K562 (cell line): ENCODE data around the gene KNG1. TPM values are rescaled to one million over a fixed set of nuclear protein-coding genes. Genes with fewer than 3 reads are reported as not detected.

Experiments
- ARHGAP35 ChIP-seq: fragments of 450-650 bp; IDR thresholded peaks from 2 replicates; pipeline ENCODE4 v1.6.1; 2018; ENCODE audit not compliant: partially characterized antibody
- CEBPG ChIP-seq, 3 experiments: fragments of 200-800 bp in 1 of 3; sonication (Bioruptor generic) in 1 of 3; sonication (generic) in 1 of 3; formaldehyde crosslinking in 1 of 3; IDR thresholded peaks in 2 of 3; conservative IDR thresholded peaks in 1 of 3; 2 replicates each; pipeline versions ENCODE4 v1.6.1 to v1.8.0; 2016 to 2022; ENCODE audit warnings: missing compliant biosample characterization in 2 of 3, missing genetic modification characterization in 2 of 3, mild to moderate bottlenecking in 1 of 3, missing genetic modification reagents in 1 of 3
- ELF1 ChIP-seq: fragments of 200-800 bp; sonication (Bioruptor generic); IDR thresholded peaks from 2 replicates; pipeline ENCODE4 v1.6.1; 2016; ENCODE audit warnings: missing genetic modification characterization, missing compliant biosample characterization
- ERF ChIP-seq: fragments of 450-650 bp; formaldehyde crosslinking; IDR thresholded peaks from 2 replicates; pipeline ENCODE4 v1.4.0; 2020; ENCODE audit warnings: mild to moderate bottlenecking, mixed read lengths
- GTF2A2 ChIP-seq: IDR thresholded peaks from 2 replicates; pipeline ENCODE4 v1.6.1; 2016; ENCODE audit warnings: mild to moderate bottlenecking, missing genetic modification characterization, missing compliant biosample characterization
- IRF2 ChIP-seq: sonication (generic); formaldehyde crosslinking; IDR thresholded peaks from 2 replicates; pipeline ENCODE4 v1.8.1; 2022; ENCODE audit warnings: mild to moderate bottlenecking, missing genetic modification reagents
- KDM1A ChIP-seq, 2 experiments: fragments of 450-650 bp; IDR thresholded peaks; 2 replicates each; pipeline ENCODE4 v1.6.1; 2016; ENCODE audit warnings: mild to moderate bottlenecking in 2 of 2
- MECOM ChIP-seq: fragments of 250-450 bp; sonication (Bioruptor Pico); IDR thresholded peaks from 2 replicates; pipeline ENCODE4 v1.8.0; 2022; ENCODE audit warnings: inconsistent platforms
- MYC ChIP-seq, 2 experiments: fragments of 250-450 bp in 1 of 2; sonication (Bioruptor Pico) in 1 of 2; IDR thresholded peaks; 2 replicates each; pipeline versions ENCODE4 v1.5.1 to v1.6.1; 2012 to 2021; ENCODE audit warnings: low read depth in 2 of 2, borderline replicate concordance in 1 of 2, improper control_type of control experiment in 1 of 2, low read length in 1 of 2, mild to moderate bottlenecking in 1 of 2, moderate library complexity in 1 of 2
- NR1H2 ChIP-seq: sonication (generic); formaldehyde crosslinking; IDR thresholded peaks from 2 replicates; pipeline ENCODE4 v1.4.0; 2020; ENCODE audit warnings: mild to moderate bottlenecking, missing genetic modification reagents
- POLR2G ChIP-seq: fragments of 200-400 bp; formaldehyde crosslinking; IDR thresholded peaks from 2 replicates; pipeline ENCODE4 v1.6.1; 2017; ENCODE audit warnings: low read depth, mild to moderate bottlenecking, antibody characterized with exemption, low read length, moderate library complexity
- SMAD4 ChIP-seq: fragments of 250-450 bp; sonication (Bioruptor Pico); conservative IDR thresholded peaks from 2 replicates; pipeline ENCODE4 v1.8.0; 2021; ENCODE audit warnings: inconsistent platforms, mild to moderate bottlenecking, moderate library complexity
- SMC3 ChIP-seq: conservative IDR thresholded peaks from 2 replicates; pipeline ENCODE4 v1.6.1; 2011; ENCODE audit warnings: low read depth, low read length, improper control_type of control experiment; ENCODE audit not compliant: insufficient read depth
- SUPT5H ChIP-seq: fragments of 450-650 bp; IDR thresholded peaks from 2 replicates; pipeline ENCODE4 v1.6.1; 2016
- TEAD1 ChIP-seq, 2 experiments: fragments of 450-650 bp in 1 of 2; sonication (generic) in 1 of 2; formaldehyde crosslinking; IDR thresholded peaks; 2 replicates each; pipeline versions ENCODE4 v1.4.0 to v1.8.0; 2020 to 2022; ENCODE audit warnings: mild to moderate bottlenecking in 2 of 2, missing genetic modification reagents in 1 of 2
- TRIM24 ChIP-seq, 2 experiments: fragments of 450-650 bp; IDR thresholded peaks; 2 replicates each; pipeline ENCODE4 v1.6.1; 2016
- ZFP36 ChIP-seq: fragments of 150-350 bp; IDR thresholded peaks from 2 replicates; pipeline ENCODE4 v1.6.1; 2018; ENCODE audit warnings: low read length, low read depth; ENCODE audit not compliant: partially characterized antibody
- ZNF23 ChIP-seq: fragments of 250-450 bp; sonication (Bioruptor Pico); IDR thresholded peaks from 2 replicates; pipeline ENCODE4 v1.4.0; 2020; ENCODE audit warnings: mild to moderate bottlenecking
- ZNF436 ChIP-seq: fragments of 250-450, 450-650 bp; sonication (Bioruptor Pico); formaldehyde crosslinking; IDR thresholded peaks from 2 replicates; pipeline ENCODE4 v1.7.0; 2020; ENCODE audit warnings: mild to moderate bottlenecking
- ZNF444 ChIP-seq: fragments of 250-450 bp; sonication (Bioruptor Pico); IDR thresholded peaks from 2 replicates; pipeline ENCODE4 v1.4.0; 2020; ENCODE audit warnings: mild to moderate bottlenecking, moderate library complexity
- ZNF584 ChIP-seq: fragments of 200-800 bp; sonication (Bioruptor generic); IDR thresholded peaks from 2 replicates; pipeline ENCODE4 v1.6.1; 2016; ENCODE audit warnings: low read depth, mild to moderate bottlenecking, missing genetic modification characterization, missing compliant biosample characterization
- ZNF695 ChIP-seq: fragments of 450-650 bp; formaldehyde crosslinking; IDR thresholded peaks from 2 replicates; pipeline ENCODE4 v1.4.0; 2020; ENCODE audit warnings: mild to moderate bottlenecking, moderate library complexity
- polyA plus RNA-seq, 8 experiments: library from polyadenylated mRNA; depleted of rRNA in 4 of 8; stranded (reverse) in 5 of 8; unstranded in 3 of 8; fragments of >200 nt; fragmentation: Nextera tagmentation in 2 of 8; fragmentation: Illumina TruSeq in 1 of 8; extraction: Ambion mirVana in 2 of 8; extraction: Trizol in 1 of 8; gene quantifications; 2 replicates each; pipeline versions ENCODE4 v1.2.1 to v1.2.3, GENCODE V29; 2011 to 2014; ENCODE audit warnings: inconsistent platforms in 1 of 8, missing spikeins in 1 of 8
- total RNA-seq, 7 experiments: library from RNA; depleted of rRNA in 6 of 7; stranded (reverse); fragments of >200 nt in 6 of 7; fragmentation: Illumina TruSeq in 2 of 7; extraction: Trizol in 2 of 7; gene quantifications; 2 replicates each; pipeline versions ENCODE4 v1.2.1 to v1.2.3, GENCODE V29; 2011 to 2021; ENCODE audit warnings: low replicate concordance in 1 of 7
- TF ChIP-seq, protein P1 (sequence below): sonication (generic); formaldehyde crosslinking; IDR thresholded peaks from 2 replicates; pipeline ENCODE4 v1.8.0; 2022; ENCODE audit warnings: missing genetic modification reagents, mild to moderate bottlenecking, moderate library complexity, borderline replicate concordance
- TF ChIP-seq, protein P2 (sequence below): sonication (generic); formaldehyde crosslinking; IDR thresholded peaks from 2 replicates; pipeline ENCODE4 v1.8.1; 2023; ENCODE audit warnings: mild to moderate bottlenecking, missing genetic modification reagents
- TF ChIP-seq, protein P3 (sequence below), 2 experiments: IDR thresholded peaks; 2 replicates each; pipeline ENCODE4 v1.6.1; 2012; ENCODE audit warnings: improper control_type of control experiment in 2 of 2, low read depth in 2 of 2, low read length in 2 of 2, borderline replicate concordance in 1 of 2

KNG1 gene
- total and polyA plus RNA-seq, 9 of the 15 experiments (the other 6 are each of a cell fraction or from before 2014, with no cell fraction given): 0.09 TPM; not detected in 8

DNA sequence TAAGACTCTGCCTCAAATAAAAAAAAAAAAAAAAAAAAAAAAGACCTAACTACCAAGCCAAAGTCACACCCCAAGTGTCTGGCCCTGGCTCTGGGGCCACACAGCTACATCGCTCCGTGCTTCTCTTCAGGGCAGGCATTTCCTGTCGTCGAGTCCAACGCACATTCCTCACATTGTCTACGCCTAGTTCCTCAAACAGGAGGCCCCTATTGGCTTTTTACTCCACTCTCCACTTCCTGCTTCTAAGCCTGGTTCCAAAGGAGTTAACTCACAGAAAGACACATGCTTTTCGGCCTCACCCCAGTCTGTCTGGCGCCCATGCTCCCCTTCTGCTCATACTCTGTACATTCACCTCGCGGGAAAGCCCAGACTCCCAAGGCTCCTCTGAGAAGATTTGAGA, 28.8 kb downstream of the KNG1 start (continued):
- TF ChIP-seq ZFP36: no peak
- TF ChIP-seq IRF2 (CRISPR knock-in tag): no peak
- no peak for TF ChIP-seq ZNF695 (CRISPR knock-in tag)
- no peak for TF ChIP-seq ZNF23 (CRISPR knock-in tag)
- TF ChIP-seq ZNF444 (CRISPR knock-in tag): no peak
- TF ChIP-seq SMAD4 (CRISPR knock-in tag): peak; percentile 37; the same call in 1 of the 2 replicates
- no peak for TF ChIP-seq MECOM (CRISPR knock-in tag)
- TF ChIP-seq ERF (CRISPR knock-in tag): no peak
- no peak for TF ChIP-seq CEBPG (CRISPR knock-in tag; IDR thresholded peaks at IDR 0.05)
- no peak for TF ChIP-seq CEBPG (tag; conservative IDR thresholded peaks at IDR 0.05 in 1 of 2, IDR thresholded peaks at IDR 0.05 in 1 of 2)
- no peak for TF ChIP-seq GTF2A2
- no peak for TF ChIP-seq NR1H2 (CRISPR knock-in tag)
- TF ChIP-seq KDM1A (IDR thresholded peaks at IDR 0.05): no peak
- no peak for TF ChIP-seq SMC3
- no peak for TF ChIP-seq TRIM24 (IDR thresholded peaks at IDR 0.05)
- TF ChIP-seq ZNF584 (CRISPR knock-in tag): no peak
- no peak for TF ChIP-seq ELF1
- TF ChIP-seq, protein P1, sequence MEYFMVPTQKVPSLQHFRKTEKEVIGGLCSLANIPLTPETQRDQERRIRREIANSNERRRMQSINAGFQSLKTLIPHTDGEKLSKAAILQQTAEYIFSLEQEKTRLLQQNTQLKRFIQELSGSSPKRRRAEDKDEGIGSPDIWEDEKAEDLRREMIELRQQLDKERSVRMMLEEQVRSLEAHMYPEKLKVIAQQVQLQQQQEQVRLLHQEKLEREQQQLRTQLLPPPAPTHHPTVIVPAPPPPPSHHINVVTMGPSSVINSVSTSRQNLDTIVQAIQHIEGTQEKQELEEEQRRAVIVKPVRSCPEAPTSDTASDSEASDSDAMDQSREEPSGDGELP (CRISPR knock-in tag): no peak
- TF ChIP-seq, protein P2, sequence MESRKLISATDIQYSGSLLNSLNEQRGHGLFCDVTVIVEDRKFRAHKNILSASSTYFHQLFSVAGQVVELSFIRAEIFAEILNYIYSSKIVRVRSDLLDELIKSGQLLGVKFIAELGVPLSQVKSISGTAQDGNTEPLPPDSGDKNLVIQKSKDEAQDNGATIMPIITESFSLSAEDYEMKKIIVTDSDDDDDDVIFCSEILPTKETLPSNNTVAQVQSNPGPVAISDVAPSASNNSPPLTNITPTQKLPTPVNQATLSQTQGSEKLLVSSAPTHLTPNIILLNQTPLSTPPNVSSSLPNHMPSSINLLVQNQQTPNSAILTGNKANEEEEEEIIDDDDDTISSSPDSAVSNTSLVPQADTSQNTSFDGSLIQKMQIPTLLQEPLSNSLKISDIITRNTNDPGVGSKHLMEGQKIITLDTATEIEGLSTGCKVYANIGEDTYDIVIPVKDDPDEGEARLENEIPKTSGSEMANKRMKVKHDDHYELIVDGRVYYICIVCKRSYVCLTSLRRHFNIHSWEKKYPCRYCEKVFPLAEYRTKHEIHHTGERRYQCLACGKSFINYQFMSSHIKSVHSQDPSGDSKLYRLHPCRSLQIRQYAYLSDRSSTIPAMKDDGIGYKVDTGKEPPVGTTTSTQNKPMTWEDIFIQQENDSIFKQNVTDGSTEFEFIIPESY (CRISPR knock-in tag): peak; percentile 49; the same call in 1 of the 2 replicates
- TF ChIP-seq ARHGAP35: no peak
- no peak for TF ChIP-seq ZNF436 (CRISPR knock-in tag)
- TF ChIP-seq MYC (IDR thresholded peaks at IDR 0.05; ENCODE audit: low read depth, low read length): peak; percentile 29; the same call in 1 of the 2 replicates
- TF ChIP-seq MYC (CRISPR knock-in tag; IDR thresholded peaks at IDR 0.05; ENCODE audit: borderline replicate concordance, low read depth): no peak
- peak in 1 of 2 experiments; percentile 58; a peak in 1 of 4 replicates for TF ChIP-seq TEAD1 (CRISPR knock-in tag; IDR thresholded peaks at IDR 0.05)
- no peak for TF ChIP-seq POLR2G
- no peak for TF ChIP-seq SUPT5H
- TF ChIP-seq, protein P3, sequence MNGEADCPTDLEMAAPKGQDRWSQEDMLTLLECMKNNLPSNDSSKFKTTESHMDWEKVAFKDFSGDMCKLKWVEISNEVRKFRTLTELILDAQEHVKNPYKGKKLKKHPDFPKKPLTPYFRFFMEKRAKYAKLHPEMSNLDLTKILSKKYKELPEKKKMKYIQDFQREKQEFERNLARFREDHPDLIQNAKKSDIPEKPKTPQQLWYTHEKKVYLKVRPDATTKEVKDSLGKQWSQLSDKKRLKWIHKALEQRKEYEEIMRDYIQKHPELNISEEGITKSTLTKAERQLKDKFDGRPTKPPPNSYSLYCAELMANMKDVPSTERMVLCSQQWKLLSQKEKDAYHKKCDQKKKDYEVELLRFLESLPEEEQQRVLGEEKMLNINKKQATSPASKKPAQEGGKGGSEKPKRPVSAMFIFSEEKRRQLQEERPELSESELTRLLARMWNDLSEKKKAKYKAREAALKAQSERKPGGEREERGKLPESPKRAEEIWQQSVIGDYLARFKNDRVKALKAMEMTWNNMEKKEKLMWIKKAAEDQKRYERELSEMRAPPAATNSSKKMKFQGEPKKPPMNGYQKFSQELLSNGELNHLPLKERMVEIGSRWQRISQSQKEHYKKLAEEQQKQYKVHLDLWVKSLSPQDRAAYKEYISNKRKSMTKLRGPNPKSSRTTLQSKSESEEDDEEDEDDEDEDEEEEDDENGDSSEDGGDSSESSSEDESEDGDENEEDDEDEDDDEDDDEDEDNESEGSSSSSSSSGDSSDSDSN (IDR thresholded peaks at IDR 0.05; ENCODE audit: borderline replicate concordance in 1 of 2, low read depth in 2 of 2, low read length in 2 of 2): no peak
